CD14-positive monocyte (primary cell): Measurements from ENCODE around the gene ESRRA. TPM values are rescaled to one million over a fixed set of nuclear protein-coding genes. Genes with fewer than 3 reads are reported as not detected.
A peak's percentile ranks its signal among the peaks of the same experiment; 100 is the strongest.

Experiments
- DNase-seq, 3 donors: peaks; one replicate each; pipeline ENCODE4 v3.0.0-alpha.2; 2011 to 2022
- H2AFZ ChIP-seq: 2 replicates; pipeline ENCODE4 v1.6.0; 2012; ENCODE audit warnings: mild to moderate bottlenecking, low read depth, low read length, inconsistent platforms; ENCODE audit not compliant: insufficient read depth, poor library complexity, severe bottlenecking
- H3K27ac ChIP-seq, 2 donors: 1 replicate in 1 of 2; 2 replicates in 1 of 2; pipeline ENCODE4 v1.5.1; 2012 to 2013; ENCODE audit warnings: low read length in 2 of 2, control low read depth in 1 of 2, inconsistent platforms in 1 of 2, low read depth in 1 of 2, mild to moderate bottlenecking in 1 of 2
- H3K27me3 ChIP-seq, 2 donors: one replicate each; pipeline versions ENCODE4 v1.6.0 to v1.6.1; 2011 to 2013; ENCODE audit warnings: low read length in 2 of 2; ENCODE audit not compliant: control insufficient read depth in 2 of 2, insufficient read depth in 2 of 2
- H3K36me3 ChIP-seq, 2 donors: replicated peaks in 1 of 2; 1 replicate in 1 of 2; 2 replicates in 1 of 2; pipeline versions ENCODE4 v1.5.1 to v1.6.1; 2012 to 2013; ENCODE audit warnings: low read length in 2 of 2, control low read depth in 1 of 2, inconsistent platforms in 1 of 2, mild to moderate bottlenecking in 1 of 2; ENCODE audit not compliant: insufficient read depth in 2 of 2, control insufficient read depth in 1 of 2
- H3K4me1 ChIP-seq, 2 donors: 1 replicate in 1 of 2; 2 replicates in 1 of 2; pipeline versions ENCODE4 v1.5.1 to v1.6.1; 2012 to 2013; ENCODE audit warnings: low read length in 2 of 2, control low read depth in 1 of 2, inconsistent platforms in 1 of 2, mild to moderate bottlenecking in 1 of 2, moderate library complexity in 1 of 2; ENCODE audit not compliant: insufficient read depth in 2 of 2, control insufficient read depth in 1 of 2
- H3K4me2 ChIP-seq: replicated peaks from 2 replicates; pipeline ENCODE3; 2012; ENCODE audit warnings: low read length, moderate library complexity, mild to moderate bottlenecking; ENCODE audit not compliant: poor library complexity, severe bottlenecking; ENCODE audit errors: extremely low read depth
- H3K4me3 ChIP-seq, 3 experiments: fragments of 200-600 bp in 1 of 3; sonication (generic) in 1 of 3; replicated peaks in 1 of 3; 1 replicate in 2 of 3; 2 replicates in 1 of 3; pipeline ENCODE4 v1.5.1; 2011 to 2013; ENCODE audit warnings: low read length in 3 of 3, mild to moderate bottlenecking in 3 of 3, control low read depth in 2 of 3, low read depth in 2 of 3, inconsistent platforms in 1 of 3, moderate library complexity in 1 of 3
- H3K79me2 ChIP-seq: 2 replicates; pipeline ENCODE4 v1.6.0; 2012; ENCODE audit warnings: mild to moderate bottlenecking, control low read depth, inconsistent platforms, low read length, moderate library complexity; ENCODE audit not compliant: insufficient read depth
- H3K9ac ChIP-seq: 2 replicates; pipeline ENCODE4 v1.6.0; 2017; ENCODE audit warnings: low read length, mild to moderate bottlenecking; ENCODE audit not compliant: insufficient read depth, poor library complexity, severe bottlenecking
- H3K9me3 ChIP-seq, 2 donors: replicated peaks in 1 of 2; 1 replicate in 1 of 2; 2 replicates in 1 of 2; pipeline versions ENCODE4 v1.5.1 to v1.6.1; 2012 to 2013; ENCODE audit warnings: low read length in 2 of 2, control low read depth in 1 of 2; ENCODE audit not compliant: control insufficient read depth in 1 of 2, insufficient read depth in 1 of 2
- H4K20me1 ChIP-seq: 2 replicates; pipeline ENCODE4 v1.6.0; 2012; ENCODE audit warnings: mild to moderate bottlenecking, low read length, control low read depth, moderate library complexity; ENCODE audit not compliant: insufficient read depth
- H3K27ac Mint-ChIP-seq, 7 donors: one replicate each; pipeline ENCODE4 v1.8.0; 2020; ENCODE audit warnings: mild to moderate bottlenecking in 7 of 7, mixed read lengths in 7 of 7, moderate library complexity in 6 of 7, inconsistent platforms in 2 of 7
- H3K27me3 Mint-ChIP-seq, 3 donors: one replicate each; pipeline ENCODE4 v1.8.0; 2021 to 2022; ENCODE audit warnings: low read depth in 3 of 3, mild to moderate bottlenecking in 3 of 3, mixed read lengths in 3 of 3, moderate library complexity in 3 of 3, inconsistent platforms in 1 of 3
- H3K36me3 Mint-ChIP-seq, 2 donors: one replicate each; pipeline ENCODE4 v1.8.0; 2020; ENCODE audit warnings: mixed read lengths in 2 of 2, inconsistent platforms in 1 of 2, mild to moderate bottlenecking in 1 of 2
- H3K4me1 Mint-ChIP-seq: one replicate; pipeline ENCODE4 v1.8.0; 2020; ENCODE audit warnings: mild to moderate bottlenecking, mixed read lengths
- H3K4me3 Mint-ChIP-seq, 2 donors: one replicate each; pipeline ENCODE4 v1.8.0; 2020; ENCODE audit warnings: mild to moderate bottlenecking in 2 of 2, mixed read lengths in 2 of 2, moderate library complexity in 1 of 2
- H3K9me3 Mint-ChIP-seq, 7 donors: one replicate each; pipeline ENCODE4 v1.8.0; 2020 to 2022; ENCODE audit warnings: mixed read lengths in 7 of 7, mild to moderate bottlenecking in 6 of 7, moderate library complexity in 6 of 7, inconsistent platforms in 2 of 7
- WGBS: methylation state at CpG from one replicate; pipeline ENCODE4 v1.1.5; 2013; ENCODE audit warnings: missing lambda C conversion rate; ENCODE audit not compliant: insufficient coverage; 5-methylcytosine and 5-hydroxymethylcytosine counted together
- intact Hi-C, 2 donors: fragments of 100-400 bp; cut with micrococcal nuclease; formaldehyde crosslinking; loops; one replicate each; pipeline versions ENCODE4 v1.15.0 to v1.15.1; 2023
- polyA plus RNA-seq, 3 donors: library from polyadenylated mRNA; depleted of rRNA in 1 of 3; unstranded in 2 of 3; stranded (reverse) in 1 of 3; fragments of 300-500 nt in 2 of 3; fragments of >200 nt in 1 of 3; fragmentation: Illumina TruSeq in 2 of 3; gene quantifications; 1 replicate in 2 of 3; 2 replicates in 1 of 3; pipeline ENCODE4 v1.2.3, GENCODE V29; 2012 to 2021
- TF ChIP-seq, protein P1 (sequence below): fragments of 200-600 bp; IDR thresholded peaks from one replicate; pipeline ENCODE4 v1.8.0; 2022; ENCODE audit warnings: antibody characterized with exemption, mild to moderate bottlenecking

Gene ESRRA
- polyA plus RNA-seq, 3 donors, result 15.3 to 45.7 (median 18.3) TPM

DNA sequence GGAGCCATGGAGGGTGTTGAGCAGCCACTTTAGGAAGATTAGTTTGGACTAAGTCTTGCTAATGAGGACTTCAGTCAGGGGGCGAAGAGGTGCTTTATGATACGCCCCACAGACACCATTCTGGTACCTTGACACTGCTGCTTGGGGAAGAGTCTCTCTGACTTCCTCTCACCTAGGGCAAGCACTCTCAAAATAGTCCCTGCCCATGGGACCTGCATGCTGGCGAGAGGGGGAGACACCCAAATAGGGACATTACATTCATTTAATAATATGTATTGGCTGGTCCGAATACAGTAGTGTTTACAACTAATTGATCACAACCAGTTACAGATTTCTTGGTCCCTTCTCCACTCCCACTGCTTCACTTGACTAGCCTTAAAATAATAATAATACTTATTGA, 9.6 kb upstream of the ESRRA start:
- H3K27ac Mint-ChIP-seq, result no peak overlapping the region
- Histone ChIP-seq H3K9me3 (peaks cover 7 to 50% of the 10 kb centered on the region in 2 donors), H3K79me2 (no peaks in the 10 kb centered on the region), H3K27ac (no peak overlapping the region), H3K4me2 (no peak overlapping the region), H3K27me3 (peaks cover 75 to 91% of the 10 kb centered on the region in 2 donors), H3K4me3 (no peak overlapping the region), H2AFZ (no peak overlapping the region), H3K9ac (no peak overlapping the region), H3K36me3 (no peaks in the 10 kb centered on the region), H3K4me1 (peaks cover 20 to 34% of the 10 kb centered on the region in 2 donors), H4K20me1 (no peaks in the 10 kb centered on the region)
- peaks cover 86 to 95% (median 91%) of the 10 kb centered on the region in 3 donors for H3K27me3 Mint-ChIP-seq
- peaks cover 5 to 22% of the 10 kb centered on the region in 2 donors for H3K36me3 Mint-ChIP-seq
- intact Hi-C loops, result no loop called here
- TF ChIP-seq, protein P1, sequence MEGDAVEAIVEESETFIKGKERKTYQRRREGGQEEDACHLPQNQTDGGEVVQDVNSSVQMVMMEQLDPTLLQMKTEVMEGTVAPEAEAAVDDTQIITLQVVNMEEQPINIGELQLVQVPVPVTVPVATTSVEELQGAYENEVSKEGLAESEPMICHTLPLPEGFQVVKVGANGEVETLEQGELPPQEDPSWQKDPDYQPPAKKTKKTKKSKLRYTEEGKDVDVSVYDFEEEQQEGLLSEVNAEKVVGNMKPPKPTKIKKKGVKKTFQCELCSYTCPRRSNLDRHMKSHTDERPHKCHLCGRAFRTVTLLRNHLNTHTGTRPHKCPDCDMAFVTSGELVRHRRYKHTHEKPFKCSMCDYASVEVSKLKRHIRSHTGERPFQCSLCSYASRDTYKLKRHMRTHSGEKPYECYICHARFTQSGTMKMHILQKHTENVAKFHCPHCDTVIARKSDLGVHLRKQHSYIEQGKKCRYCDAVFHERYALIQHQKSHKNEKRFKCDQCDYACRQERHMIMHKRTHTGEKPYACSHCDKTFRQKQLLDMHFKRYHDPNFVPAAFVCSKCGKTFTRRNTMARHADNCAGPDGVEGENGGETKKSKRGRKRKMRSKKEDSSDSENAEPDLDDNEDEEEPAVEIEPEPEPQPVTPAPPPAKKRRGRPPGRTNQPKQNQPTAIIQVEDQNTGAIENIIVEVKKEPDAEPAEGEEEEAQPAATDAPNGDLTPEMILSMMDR, result no peak
- WGBS, result no CpG with 5 or more reads among the region's 4 CpGs
- H3K4me1 Mint-ChIP-seq, result peaks cover 24% of the 10 kb centered on the region
- H3K9me3 Mint-ChIP-seq, result peaks cover 0 to 42% (median 9%) of the 10 kb centered on the region in 7 donors
- H3K4me3 Mint-ChIP-seq, result peak overlapping the region in 1 of 2 donors; percentile 91
- no peak for DNase-seq

DNA sequence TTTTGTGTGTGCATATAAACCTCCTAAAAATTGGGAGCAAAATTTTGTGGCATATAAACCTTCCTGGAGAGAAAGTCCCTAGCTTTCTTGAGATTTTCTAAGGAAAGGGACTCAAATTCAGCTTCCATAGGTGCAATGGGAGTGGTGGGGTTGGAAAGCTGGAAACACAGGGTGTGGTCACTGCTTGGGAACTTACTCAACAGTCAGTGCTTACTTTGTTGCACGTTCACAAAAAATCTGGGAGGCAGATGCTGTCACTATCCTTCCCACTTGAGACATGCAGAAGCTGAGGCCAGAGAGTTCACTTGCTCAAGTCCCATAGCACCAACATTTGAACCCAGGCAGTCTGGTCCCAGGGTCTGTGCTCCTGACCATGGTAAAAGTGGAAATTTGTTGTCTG, 9.1 kb upstream of the ESRRA start:
- 0% methylated on average over 1 of the region's 1 CpG for WGBS

More for the DNA sequence above, 9.1 kb upstream of the ESRRA start:
- TF ChIP-seq, protein P1, result no peak
- peaks cover 0 to 43% (median 9%) of the 10 kb centered on the region in 7 donors for H3K9me3 Mint-ChIP-seq
- no peak overlapping the region for H3K27ac Mint-ChIP-seq
- H2AFZ ChIP-seq, result no peak overlapping the region
- H3K4me3 Mint-ChIP-seq, result peak overlapping the region in 1 of 2 donors; percentile 91
- H3K27me3 Mint-ChIP-seq, result peaks cover 84 to 95% (median 89%) of the 10 kb centered on the region in 3 donors
- no peak overlapping the region for H3K27ac ChIP-seq
- H3K79me2 ChIP-seq, result no peaks in the 10 kb centered on the region
- H3K4me3 ChIP-seq, result no peak overlapping the region
- no peak overlapping the region for H3K4me2 ChIP-seq
- H3K4me1 Mint-ChIP-seq, result peaks cover 26% of the 10 kb centered on the region
- no peaks in the 10 kb centered on the region for H4K20me1 ChIP-seq
- H3K4me1 ChIP-seq, result peaks cover 23 to 38% of the 10 kb centered on the region in 2 donors
- peaks cover 4 to 48% of the 10 kb centered on the region in 2 donors for H3K9me3 ChIP-seq
- H3K36me3 Mint-ChIP-seq, result peaks cover 5 to 20% of the 10 kb centered on the region in 2 donors
- H3K36me3 ChIP-seq, result no peaks in the 10 kb centered on the region
- no peak for DNase-seq
- intact Hi-C loops, result no loop called here
- no peak overlapping the region for H3K9ac ChIP-seq
- H3K27me3 ChIP-seq, result peaks cover 71 to 88% of the 10 kb centered on the region in 2 donors
